RWPE1 (cell line): Measurements from ENCODE around the gene MAP3K20.

Source experiments
- CTCF ChIA-PET: fragments of 350-600 bp; sonication (Branson Sonifier 250); formaldehyde crosslinking; extraction: SDS; loops from one replicate; lab custom pipeline; 2021; lab: Yijun Ruan, JAX
- POLR2A ChIA-PET: fragments of 400-600 bp; formaldehyde crosslinking; extraction: SDS; loops from one replicate; lab custom pipeline; 2020; ENCODE audit warnings: antibody characterized with exemption; ENCODE audit not compliant: low non-redundant PET; lab: Yijun Ruan, JAX
- DNase-seq: peaks from one replicate; pipeline ENCODE4 v3.0.0; 2012; ENCODE audit warnings: low spot score
- H3K27ac ChIP-seq: fragments of 450-650 bp; 2 replicates; pipeline ENCODE4 v1.5.1; 2017
- TF ChIP-seq, protein P1 (sequence below): fragments of 450-650 bp; conservative IDR thresholded peaks from 2 replicates; pipeline ENCODE4 v1.5.1; 2017; ENCODE audit warnings: low read depth, mild to moderate bottlenecking

Gene MAP3K20

DNA sequence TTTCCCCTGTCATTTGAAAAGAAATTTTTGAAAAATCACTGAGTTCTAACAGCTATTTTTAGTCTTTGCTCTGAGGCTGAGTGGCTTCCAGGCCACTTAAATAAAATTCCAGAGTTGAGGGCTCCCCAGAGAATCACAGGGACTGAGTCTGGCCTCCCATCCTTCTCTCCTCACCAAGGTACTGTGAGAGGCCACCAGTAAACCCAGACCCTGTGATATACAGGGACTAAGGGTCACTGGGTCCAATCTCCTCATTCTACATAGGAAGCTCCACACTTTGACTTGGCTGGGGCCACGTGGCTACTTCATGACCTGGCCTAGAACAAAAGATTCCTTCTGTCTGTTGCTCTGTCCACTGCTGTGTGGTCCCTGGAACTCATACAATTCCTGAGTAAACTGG is 155.8 kb downstream of the MAP3K20 start:
- TF ChIP-seq, protein P1, sequence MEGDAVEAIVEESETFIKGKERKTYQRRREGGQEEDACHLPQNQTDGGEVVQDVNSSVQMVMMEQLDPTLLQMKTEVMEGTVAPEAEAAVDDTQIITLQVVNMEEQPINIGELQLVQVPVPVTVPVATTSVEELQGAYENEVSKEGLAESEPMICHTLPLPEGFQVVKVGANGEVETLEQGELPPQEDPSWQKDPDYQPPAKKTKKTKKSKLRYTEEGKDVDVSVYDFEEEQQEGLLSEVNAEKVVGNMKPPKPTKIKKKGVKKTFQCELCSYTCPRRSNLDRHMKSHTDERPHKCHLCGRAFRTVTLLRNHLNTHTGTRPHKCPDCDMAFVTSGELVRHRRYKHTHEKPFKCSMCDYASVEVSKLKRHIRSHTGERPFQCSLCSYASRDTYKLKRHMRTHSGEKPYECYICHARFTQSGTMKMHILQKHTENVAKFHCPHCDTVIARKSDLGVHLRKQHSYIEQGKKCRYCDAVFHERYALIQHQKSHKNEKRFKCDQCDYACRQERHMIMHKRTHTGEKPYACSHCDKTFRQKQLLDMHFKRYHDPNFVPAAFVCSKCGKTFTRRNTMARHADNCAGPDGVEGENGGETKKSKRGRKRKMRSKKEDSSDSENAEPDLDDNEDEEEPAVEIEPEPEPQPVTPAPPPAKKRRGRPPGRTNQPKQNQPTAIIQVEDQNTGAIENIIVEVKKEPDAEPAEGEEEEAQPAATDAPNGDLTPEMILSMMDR, result no peak
- ChIA-PET CTCF (interaction anchor here (0.6 kb wide), 2 partner anchors 180 to 382 kb away, joined by 3 read pairs; no protein-coding TSS in a partner anchor), POLR2A (no interaction called here)
- DNase-seq, result no peak
- H3K27ac ChIP-seq, result no peak overlapping the region

DNA sequence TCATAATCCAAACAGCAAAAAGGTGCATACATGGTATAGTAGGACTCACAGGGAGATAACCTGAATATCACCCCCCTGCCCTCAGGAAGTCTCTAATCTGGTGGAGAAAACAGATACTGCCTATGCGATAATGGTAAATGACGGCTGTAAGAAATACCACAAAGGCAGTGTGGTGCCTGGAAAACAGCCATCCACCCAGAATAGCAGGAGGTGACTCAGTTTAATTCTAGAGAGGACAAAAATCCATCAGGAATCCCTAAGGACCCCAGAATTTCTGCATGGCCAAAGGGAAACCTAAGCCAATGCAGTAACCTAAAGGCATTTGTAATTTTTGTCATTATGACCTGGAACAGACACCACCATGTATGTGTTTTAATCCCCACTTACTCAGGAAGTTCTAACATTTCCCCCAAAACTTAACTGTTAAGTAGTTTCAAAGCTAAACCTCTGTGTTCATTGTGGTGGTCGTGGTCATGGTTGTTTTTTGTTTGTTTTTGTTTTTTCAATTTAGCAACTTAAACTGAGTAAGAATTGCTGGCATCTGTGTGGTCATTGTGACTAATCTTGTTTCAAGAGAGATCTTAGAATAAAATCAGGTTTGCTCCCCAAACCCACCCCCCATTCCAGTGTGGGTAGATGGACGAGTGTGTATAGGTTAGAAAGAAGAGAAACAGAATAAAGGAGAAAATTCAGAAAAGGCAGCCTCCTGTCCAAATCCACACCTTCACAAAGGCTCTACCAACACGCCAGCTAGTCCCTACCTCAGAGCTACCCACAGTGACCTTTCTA is 157.5 kb downstream of the MAP3K20 start:
- ChIA-PET POLR2A (no interaction called here), CTCF (no interaction called here)
- TF ChIP-seq, protein P1, result no peak
- DNase-seq, result no peak
- H3K27ac ChIP-seq, result no peak overlapping the region

DNA sequence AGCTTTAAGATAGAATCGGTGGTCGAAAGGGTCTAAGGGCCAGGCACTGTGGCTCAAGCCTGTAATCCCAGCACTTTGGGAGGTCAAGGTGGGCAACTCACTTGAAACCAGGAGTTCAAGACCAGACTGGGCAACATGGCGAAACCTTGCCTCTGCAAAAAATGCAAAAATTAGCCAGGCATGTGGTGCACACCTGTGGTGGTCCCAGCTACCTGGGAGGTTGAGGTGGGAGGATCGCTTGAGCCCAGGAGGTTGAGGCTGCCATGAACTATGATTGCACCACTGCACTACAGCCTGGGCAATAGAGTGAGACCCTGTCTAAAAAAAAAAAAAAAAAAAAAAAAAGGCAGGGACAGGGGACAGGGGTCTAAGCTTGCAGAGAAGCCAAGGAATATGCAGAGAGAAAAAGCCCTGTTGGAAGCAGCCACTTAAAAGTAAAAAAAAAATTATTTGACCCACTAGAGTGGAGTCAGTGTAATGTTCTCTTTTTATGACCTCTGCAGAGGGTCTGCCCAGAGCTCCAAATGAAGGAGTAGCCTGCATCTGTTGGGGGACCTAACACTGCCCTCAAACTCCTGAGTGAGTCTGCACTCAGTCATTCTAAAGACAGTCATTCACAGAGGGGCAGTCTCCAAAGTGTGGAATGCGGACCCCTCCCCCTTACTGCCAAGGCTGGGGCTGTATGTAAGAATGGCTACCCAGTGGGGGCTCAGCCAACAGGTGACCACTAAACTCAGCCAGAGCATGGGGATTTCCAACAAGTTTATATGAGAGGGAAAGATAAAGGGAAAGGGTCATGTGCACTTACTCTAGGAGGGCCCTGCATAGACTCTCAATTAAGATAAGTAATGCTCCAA is 160.5 kb downstream of the MAP3K20 start:
- TF ChIP-seq, protein P1, result no peak
- DNase-seq, result no peak
- H3K27ac ChIP-seq, result no peak overlapping the region
- ChIA-PET POLR2A (no interaction called here), CTCF (interaction anchor here (0.7 kb wide), 1 partner anchor 35 kb away, joined by 3 read pairs; no protein-coding TSS in a partner anchor)

DNA sequence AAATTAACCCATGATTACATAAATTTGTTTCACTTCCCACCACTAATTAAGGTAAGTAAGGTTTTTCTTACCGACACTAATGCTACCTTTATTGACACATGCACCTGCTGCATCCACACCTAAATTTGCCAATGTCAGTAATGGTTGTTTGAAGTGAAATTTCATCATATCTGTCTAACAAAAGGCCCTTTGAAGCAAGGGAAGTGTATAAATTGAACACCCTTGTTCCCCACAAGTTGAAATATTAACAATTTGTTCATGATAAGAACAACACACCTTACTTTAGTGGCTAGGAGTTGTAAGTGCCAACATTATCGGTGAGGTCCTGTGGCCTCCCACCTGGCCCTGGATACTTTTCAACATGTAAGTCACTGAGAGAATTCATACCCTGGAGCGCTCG is 162.7 kb downstream of the MAP3K20 start:
- ChIA-PET CTCF (interaction anchor here (1.0 kb wide), 1 partner anchor 9 kb away, joined by 5 read pairs; no protein-coding TSS in a partner anchor), POLR2A (no interaction called here)
- TF ChIP-seq, protein P1, result no peak
- no peak overlapping the region for H3K27ac ChIP-seq
- DNase-seq, result no peak

DNA sequence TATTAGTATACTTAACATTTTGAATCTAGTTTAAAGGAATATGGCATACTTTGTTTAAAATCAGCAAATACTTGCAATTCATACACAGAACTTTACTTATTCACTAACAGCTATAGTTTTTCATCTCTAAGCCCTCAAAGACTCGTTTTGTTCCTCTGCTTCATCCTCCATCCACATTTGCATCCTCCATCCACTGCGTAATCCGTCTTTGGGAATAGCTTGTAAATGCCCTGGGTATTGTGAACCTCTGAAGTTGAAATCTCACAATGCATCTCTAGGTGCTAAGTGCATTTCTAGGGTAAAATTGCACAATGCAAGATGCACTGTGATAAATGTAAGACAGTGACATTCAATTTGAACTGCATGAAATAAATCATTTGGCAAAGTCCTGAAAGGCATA is 163.2 kb downstream of the MAP3K20 start:
- POLR2A ChIA-PET, result no interaction called here

DNA sequence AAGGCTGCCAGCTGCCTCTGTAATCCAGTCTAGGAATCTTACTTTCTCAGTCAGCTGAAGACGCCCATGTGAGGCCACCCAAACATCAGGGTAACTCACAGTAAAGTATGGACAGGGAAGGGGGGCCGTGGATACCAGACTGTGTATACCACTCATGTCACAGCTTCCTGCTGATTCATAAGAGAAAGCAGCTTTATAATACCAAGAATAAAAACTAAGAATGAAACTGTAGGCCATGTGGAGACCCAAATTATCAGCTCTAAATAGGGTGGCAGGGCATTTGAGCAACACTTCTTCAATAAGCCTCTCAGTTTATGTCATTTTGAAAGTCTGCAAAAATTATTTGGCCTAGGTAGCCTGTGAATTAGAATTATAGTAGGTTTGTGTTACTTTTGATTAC is 164.0 kb downstream of the MAP3K20 start:
- CTCF ChIA-PET, result interaction anchor here (0.5 to 0.6 kb wide), 2 partner anchors 268 to 1461 kb away, joined by 3 to 7 read pairs; no protein-coding TSS in a partner anchor
- POLR2A ChIA-PET, result interaction anchor here (0.6 kb wide), 1 partner anchor 139 kb away, joined by 3 read pairs; no protein-coding TSS in a partner anchor
- TF ChIP-seq, protein P1, result no peak
- no peak overlapping the region for H3K27ac ChIP-seq
- no peak for DNase-seq

More for the DNA sequence above, 163.2 kb downstream of the MAP3K20 start:
- H3K27ac ChIP-seq, result no peak overlapping the region
- TF ChIP-seq, protein P1, result no peak
- no peak for DNase-seq
- CTCF ChIA-PET, result interaction anchor here (1.0 kb wide), 1 partner anchor 9 kb away, joined by 5 read pairs; no protein-coding TSS in a partner anchor
